ENCODE results near the gene RBM42.

DNA sequence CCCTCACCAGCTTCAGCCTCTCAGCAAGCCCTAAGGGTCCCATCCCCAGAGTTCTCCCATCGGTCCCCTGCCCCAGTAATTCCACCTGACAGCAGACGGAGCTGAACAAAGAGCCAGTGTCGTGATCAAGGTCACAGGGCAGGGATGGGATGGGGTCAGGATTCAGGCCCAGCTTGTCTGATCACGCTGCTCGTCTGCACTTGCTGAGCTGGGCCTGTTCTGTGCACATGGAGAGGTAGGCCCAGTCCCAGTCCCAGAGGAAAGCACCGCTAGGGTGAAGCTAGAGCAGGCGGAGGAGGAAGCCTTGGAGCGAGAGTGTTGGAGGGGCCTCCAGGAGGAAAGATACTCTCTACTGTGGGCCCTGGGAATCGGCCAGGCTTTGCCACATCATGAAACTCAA is 7.1 kb upstream of the RBM42 start:
- TF ChIP-seq EP300 (IDR thresholded peaks at IDR 0.05) (no peak), POLR2AphosphoS5 (IDR thresholded peaks at IDR 0.05) (no peak)
- TF ChIP-seq, protein P1, sequence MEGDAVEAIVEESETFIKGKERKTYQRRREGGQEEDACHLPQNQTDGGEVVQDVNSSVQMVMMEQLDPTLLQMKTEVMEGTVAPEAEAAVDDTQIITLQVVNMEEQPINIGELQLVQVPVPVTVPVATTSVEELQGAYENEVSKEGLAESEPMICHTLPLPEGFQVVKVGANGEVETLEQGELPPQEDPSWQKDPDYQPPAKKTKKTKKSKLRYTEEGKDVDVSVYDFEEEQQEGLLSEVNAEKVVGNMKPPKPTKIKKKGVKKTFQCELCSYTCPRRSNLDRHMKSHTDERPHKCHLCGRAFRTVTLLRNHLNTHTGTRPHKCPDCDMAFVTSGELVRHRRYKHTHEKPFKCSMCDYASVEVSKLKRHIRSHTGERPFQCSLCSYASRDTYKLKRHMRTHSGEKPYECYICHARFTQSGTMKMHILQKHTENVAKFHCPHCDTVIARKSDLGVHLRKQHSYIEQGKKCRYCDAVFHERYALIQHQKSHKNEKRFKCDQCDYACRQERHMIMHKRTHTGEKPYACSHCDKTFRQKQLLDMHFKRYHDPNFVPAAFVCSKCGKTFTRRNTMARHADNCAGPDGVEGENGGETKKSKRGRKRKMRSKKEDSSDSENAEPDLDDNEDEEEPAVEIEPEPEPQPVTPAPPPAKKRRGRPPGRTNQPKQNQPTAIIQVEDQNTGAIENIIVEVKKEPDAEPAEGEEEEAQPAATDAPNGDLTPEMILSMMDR (IDR thresholded peaks at IDR 0.05), result no peak
